KG1 (cell line): ENCODE results near the gene TSR1.

ENCODE experiments used
- DNase-seq: peaks from one replicate; lab custom pipeline; 2025; lab: John Stamatoyannopoulos, UW

The TSR1 gene

DNA sequence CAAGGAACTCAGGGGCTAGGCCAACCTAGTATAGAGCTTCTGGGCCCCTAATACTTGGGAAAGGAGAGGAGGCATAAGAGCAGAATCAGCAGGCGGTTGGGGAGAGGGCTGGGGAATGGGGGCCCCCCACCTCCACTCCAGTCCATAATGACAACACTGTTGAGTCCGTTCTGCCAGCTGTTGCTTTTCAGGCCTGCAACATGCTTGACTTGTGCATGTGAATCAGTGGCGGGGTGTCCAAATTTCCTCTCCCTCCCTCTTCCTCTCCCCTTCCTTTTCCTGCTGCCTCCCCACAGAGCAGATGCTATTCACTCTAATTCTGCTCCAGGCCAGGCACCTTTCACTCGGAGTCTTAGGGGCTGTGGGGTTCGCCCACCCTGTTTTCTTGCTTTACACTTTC lies 32.8 kb upstream of the TSR1 start:
- DNase-seq: no peak

DNA sequence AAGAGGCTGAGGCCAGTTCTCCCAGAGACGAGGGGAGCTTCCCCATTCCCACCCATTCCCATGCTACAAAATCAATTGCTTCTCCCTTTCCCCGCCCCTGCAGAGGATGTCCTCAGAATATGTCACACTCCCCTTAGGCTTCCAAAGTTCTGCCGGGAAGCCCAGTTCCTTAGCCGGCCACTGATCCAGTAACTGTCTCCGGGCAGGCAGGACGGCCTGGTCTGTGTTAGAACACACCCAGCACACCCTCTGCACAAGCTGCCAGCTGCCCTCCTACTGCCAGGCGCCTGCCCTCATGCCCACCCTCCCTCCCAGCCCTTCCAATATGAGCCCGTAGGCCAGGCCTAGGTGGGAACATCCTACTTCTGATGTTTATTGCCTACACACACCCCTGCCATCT lies 32.1 kb upstream of the TSR1 start:
- no peak for DNase-seq

DNA sequence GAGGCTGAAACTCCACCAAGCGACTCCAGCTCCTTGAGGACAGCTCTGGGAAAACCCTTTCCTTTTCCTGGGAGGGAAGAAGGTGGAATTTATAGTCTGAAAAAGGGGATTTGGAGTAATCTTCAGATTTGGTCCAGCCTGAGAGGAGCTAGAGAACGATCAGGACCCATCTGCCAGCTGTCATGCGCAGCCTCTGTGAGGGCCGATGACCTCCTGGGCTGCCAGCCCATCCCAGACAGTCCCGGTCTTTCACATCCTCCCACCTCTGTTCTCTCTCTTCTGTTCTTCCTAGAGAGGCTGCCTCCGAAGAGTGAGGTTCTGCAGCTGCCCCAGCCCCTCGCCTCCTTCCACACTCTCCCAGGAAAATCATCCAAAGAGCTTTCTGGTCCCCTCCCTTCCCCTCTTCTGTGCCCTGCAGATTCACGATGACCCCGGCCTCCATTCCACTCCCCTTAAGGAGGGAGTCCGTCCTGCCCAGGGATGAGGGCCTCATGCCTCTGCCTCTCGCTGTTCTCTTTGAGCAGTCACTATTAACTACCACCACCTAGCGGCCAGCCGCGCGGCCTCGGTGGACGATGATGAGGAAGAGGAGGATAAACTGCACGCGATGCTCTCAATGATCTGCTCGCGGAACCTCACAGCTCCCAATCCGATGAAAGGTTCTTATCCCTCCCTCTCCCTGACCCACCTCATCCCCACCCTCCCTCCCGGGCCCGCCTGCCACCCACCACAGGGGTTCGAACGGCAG lies 30.7 kb upstream of the TSR1 start:
- DNase-seq: no peak

GRCh38 chr17:2365132-2365531 lies 28.9 kb upstream of the TSR1 start:
- no peak for DNase-seq

DNA sequence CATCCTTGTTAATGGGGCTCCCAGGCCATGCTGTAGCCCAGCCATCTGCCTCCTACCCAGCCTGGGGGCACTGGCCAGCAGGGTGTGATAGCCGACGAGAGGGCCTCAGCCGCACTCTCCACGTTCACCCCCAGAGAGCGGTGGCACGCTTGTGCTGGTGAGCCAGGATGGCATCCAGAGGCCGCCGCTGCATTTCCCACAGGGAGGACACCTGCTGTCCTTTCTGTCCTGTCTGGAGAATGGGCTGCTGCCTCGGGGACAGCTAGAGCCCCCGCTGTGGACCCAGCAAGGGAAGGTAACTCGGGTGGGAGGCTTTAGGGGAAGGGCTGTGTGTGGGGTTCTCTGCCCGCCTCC lies 28.5 kb upstream of the TSR1 start:
- DNase-seq: no peak

- no peak for DNase-seq
These were observed 27.9 kb upstream of the TSR1 start for GRCh38 chr17:2363851-2364762.

DNA sequence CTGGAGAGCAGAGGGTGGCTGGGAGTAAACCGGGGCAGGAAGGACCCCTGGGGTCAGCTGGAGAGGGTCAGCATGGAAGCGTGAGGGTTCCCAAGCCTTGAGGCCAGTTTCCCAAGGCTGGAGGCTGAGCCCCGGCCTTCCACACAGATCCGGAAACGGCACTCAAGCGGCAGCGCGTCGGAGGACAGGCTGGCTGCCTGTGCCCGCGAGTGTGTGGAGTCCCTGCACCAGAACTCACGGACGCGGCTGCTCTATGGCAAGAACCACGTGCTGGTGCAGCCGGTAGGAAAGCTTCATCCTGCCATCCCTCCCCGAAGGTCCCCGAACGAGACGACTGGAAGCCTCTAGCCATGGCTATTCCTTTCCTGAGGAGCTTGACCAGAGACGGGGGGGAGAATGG lies 27.1 kb upstream of the TSR1 start:
- no peak for DNase-seq

DNA sequence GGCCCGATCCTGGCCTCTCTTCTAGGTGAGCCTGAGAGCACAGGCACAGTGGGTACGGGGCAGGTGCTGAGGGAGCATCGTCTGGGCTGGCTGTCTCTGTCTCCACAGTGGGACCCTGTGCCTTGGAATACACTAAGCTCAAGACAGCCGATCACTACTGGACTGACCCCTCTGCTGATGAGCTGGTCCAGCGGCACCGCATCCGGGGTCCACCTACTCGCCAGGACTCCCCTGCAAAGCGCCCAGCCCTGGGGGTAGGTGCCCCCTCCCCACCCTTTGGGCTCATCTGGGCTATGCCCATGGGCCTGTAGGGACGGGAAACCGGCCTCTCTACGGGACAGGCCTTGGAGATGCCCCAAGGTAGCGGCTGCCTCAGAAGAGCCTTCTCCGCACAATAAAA lies 26.6 kb upstream of the TSR1 start:
- no peak for DNase-seq

- DNase-seq: no peak
These were observed 26.2 kb upstream of the TSR1 start for GRCh38 chr17:2362416-2362815.

DNA sequence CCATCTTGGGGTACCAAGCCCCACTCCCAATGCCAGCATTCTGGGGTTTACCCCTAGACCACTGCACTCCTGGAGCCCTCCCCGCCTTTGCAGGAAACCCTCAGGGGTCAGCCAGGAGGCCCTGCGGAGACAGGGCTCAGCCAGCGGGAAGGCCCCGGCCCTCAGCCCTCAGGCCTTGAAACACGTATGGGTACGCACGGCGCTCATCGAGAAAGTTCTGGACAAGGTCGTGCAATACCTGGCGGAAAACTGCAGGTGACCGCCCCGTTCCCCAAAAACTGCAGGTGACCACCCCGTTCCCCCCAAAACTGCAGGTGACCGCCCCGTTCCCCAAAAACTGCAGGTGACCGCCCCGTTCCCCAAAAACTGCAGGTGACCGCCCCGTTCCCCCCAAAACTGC lies 25.8 kb upstream of the TSR1 start:
- no peak for DNase-seq

GRCh38 chr17:2361010-2361760 lies 24.9 kb upstream of the TSR1 start:
- DNase-seq: no peak

GRCh38 chr17:2357931-2358434 lies 21.7 kb upstream of the TSR1 start:
- DNase-seq: no peak

GRCh38 chr17:2357237-2357636 lies 21.0 kb upstream of the TSR1 start:
- DNase-seq: no peak

- no peak for DNase-seq
These were observed 18.1 kb upstream of the TSR1 start for GRCh38 chr17:2354311-2354710.

GRCh38 chr17:2351269-2351668 lies 15.0 kb upstream of the TSR1 start:
- no peak for DNase-seq

GRCh38 chr17:2347805-2348685 lies 11.8 kb upstream of the TSR1 start:
- no peak for DNase-seq

DNA sequence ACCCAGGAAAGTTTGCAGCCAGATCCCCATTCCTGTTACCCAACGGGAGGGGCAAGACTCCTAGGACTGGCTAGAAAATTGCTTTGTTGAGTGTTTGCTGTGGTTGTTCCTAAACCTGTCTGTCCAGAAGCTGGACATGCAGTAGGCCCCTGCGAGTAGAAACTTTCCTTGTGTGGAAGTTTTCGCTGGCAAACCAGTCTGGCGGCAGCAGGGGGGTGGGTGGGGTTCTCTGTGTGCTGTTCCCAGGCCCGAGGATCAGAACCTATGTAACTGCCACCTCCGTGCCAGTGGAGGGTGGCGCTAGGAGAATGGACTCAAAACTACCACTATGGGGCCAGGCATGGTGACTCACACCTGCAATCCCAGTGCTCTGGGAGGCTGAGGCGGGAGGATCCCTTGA lies 10.2 kb upstream of the TSR1 start:
- DNase-seq: no peak

- DNase-seq: no peak
These were observed 8.3 kb upstream of the TSR1 start for GRCh38 chr17:2344528-2344927.

GRCh38 chr17:2343421-2343820 lies 7.2 kb upstream of the TSR1 start:
- no peak for DNase-seq

GRCh38 chr17:2338315-2338657 lies 2.0 kb upstream of the TSR1 start:
- DNase-seq: no peak

DNA sequence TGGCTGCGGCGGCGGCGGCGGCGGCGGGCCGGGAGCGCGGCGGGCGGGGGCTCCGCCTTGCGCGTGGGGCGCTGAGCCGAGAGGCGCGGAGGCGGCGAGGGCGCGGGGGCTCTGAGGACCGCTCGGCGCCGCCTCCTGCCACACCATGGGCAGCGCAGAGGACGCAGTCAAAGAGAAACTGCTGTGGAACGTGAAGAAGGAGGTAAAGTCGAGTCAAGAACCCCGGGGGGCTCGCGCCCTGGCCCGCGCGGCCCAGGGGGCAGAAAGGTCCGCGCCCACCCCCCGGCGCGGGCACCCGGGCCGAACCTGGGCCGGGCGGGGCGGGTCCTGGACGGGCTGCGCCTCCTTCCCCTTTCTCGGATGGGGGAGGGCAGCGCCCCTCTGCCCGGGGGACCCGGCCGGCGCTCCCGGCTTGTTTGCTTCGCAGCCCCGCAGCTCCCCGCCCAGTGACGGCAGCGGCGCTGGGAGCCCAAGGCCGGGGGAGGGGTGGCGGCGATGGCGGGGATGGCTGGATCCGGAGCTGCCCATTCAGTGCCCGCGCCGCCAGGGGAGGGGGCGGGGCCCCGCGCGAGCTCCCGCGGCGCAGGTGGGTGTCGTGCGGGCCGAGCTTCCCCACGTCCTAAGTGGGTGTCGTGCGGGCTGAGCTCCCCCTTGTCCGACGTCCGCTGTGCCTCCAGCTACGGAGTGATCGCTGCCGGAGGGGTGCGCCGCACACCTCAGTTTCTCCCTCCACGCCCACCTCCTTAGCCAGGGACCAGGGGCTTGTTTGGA lies 1.5 kb upstream of the TSR1 start:
- no peak for DNase-seq
